Stimulated activated CD8-positive, alpha-beta memory T cell treated with anti-CD3 and anti-CD28 coated beads, Interleukin-12 subunit alpha, Interleukin-12 subunit beta, amount 100 ng/mL, for 24 hours (primary cell): ENCODE results near the gene HIBADH.
"Not testable (repeated sequence)": the region's sequence is repeated elsewhere in the genome, so short reads cannot be mapped to it uniquely, and the experiment has no call there.

Experiments
- DNase-seq: peaks from one replicate; pipeline ENCODE4 v3.0.0-alpha.2; 2020; ENCODE audit errors: extremely low read depth

HIBADH gene

GRCh38 chr7:27548304-27548703 lies 114.4 kb downstream of the HIBADH start:
- no peak for DNase-seq

GRCh38 chr7:27547401-27547800 lies 115.3 kb downstream of the HIBADH start:
- no peak for DNase-seq

DNA sequence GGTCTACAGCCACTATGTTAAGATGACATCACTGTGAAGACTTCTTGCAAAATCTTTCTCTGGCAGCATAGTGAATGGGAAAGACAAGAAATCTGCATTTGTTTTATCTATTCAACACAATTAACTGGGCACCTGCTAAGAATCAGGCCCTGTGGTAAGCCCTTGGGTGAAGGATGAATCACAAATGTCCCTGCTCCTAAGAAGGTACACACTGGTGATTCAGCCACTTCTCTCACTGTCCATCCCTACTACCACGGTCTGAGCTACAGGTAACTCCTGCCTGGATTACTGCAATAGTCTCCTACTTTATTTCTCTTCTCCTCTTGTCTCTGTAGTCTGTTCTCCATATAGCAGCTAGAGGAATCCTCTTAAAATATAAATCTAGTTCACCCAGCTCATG lies 116.1 kb downstream of the HIBADH start:
- no peak for DNase-seq

- DNase-seq, result no peak
These were observed 126.9 kb downstream of the HIBADH start for GRCh38 chr7:27535795-27536194.

DNA sequence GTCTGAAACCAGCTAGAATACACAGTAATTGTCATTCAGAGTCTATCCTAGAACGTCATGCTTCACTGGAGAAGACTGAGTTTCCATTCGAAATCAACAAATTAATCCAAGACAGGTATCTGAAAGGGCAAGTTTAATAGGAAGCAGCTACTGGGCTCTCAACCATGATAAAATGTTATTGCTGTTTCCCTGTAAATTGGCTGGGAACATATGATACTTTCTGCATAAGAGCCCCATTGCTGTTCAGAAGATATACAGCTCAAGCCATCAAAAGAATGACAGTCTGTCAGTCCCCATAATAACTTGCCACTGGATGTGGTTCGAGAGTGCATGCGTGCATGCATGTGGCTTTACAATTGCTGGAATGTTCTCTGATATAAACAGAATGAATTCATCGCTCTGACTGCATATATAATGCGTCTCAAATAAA lies 129.0 kb downstream of the HIBADH start:
- no peak for DNase-seq

- no peak for DNase-seq
These were observed 130.4 kb downstream of the HIBADH start for GRCh38 chr7:27532314-27532713.

- no peak for DNase-seq
These were observed 135.4 kb downstream of the HIBADH start for GRCh38 chr7:27527348-27527714.

GRCh38 chr7:27526611-27527347 lies 135.9 kb downstream of the HIBADH start:
- no peak for DNase-seq

GRCh38 chr7:27526131-27526530 lies 136.6 kb downstream of the HIBADH start:
- DNase-seq, result no peak

- no peak for DNase-seq
These were observed 139.4 kb downstream of the HIBADH start for GRCh38 chr7:27523321-27523720.

- DNase-seq, result no peak
These were observed 140.1 kb downstream of the HIBADH start for GRCh38 chr7:27522566-27522965.

- DNase-seq, result no peak
These were observed 141.6 kb downstream of the HIBADH start for GRCh38 chr7:27520815-27521790.

DNA sequence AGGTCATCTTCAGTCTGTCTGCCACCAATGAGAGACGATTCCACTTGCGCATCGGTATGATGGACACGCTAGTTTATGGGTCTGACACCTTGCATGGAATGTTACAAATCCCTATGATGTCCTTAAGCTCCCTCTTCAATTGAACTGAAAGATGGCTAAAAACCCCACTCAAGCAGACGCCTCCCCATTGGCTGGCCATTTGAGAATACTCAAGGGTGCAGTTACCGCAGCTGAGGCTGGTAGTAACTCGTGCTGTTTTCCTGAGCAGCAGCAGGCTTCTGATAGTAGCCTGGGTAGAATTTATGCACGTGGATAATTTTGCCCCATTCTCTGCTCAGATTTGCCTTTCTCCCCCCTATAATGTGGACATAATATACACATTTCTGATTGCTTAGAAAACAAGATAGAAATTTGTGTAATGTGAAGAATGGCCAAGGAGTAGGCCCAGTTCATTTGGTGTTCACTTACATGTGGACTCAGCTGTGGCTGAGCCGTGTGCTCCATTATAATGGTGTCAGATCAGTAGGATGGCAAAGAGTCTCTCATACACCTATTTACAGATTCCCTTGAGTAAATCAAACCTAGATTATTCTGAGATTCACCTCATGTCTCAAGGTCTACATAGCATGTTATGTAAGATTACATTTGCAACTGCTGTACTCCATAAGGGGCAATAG lies 142.8 kb downstream of the HIBADH start:
- no peak for DNase-seq

GRCh38 chr7:27518561-27519350 lies 143.9 kb downstream of the HIBADH start:
- no peak for DNase-seq

GRCh38 chr7:27516421-27516820 lies 146.3 kb downstream of the HIBADH start:
- DNase-seq, result no peak

DNA sequence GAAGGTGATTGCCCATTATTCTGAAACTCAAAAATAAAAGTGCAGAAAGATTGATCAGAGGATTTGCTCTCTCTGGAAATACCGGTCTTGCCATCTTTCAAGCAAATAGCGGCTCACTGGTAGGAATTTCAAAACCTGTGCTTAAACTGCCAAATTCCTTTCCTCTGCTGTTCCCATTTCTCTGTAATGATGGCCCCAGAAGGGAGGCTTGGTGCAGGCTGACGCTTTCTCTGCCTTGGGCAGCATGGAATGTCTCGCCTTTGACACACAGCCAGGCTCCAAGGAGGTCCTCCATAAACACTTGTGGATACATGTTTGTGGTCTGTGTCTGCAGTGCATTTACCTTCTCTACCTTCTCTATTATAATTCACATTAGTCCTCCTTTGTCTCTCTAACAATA lies 146.8 kb downstream of the HIBADH start:
- no peak for DNase-seq

GRCh38 chr7:27514861-27515260 lies 147.8 kb downstream of the HIBADH start:
- DNase-seq, result no peak

DNA sequence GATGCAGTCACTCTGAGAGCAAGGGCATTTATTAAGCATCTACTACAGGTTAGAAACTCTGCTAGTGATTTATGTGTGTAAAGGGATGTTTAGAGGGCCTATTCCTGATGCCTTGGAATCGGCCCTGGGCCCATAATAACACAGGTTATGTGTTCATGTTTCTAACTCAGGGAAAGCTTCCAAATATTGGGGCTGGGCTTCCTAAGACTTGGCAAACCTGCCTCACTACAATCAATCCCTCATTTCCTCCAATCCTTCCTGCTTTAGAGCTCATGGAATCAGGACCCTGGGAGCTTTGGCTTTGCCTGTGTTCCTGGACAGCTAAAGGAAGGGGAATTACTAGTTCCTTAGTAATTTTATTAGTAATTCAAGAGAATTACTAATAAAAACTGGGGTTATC lies 148.8 kb downstream of the HIBADH start:
- no peak for DNase-seq

DNA sequence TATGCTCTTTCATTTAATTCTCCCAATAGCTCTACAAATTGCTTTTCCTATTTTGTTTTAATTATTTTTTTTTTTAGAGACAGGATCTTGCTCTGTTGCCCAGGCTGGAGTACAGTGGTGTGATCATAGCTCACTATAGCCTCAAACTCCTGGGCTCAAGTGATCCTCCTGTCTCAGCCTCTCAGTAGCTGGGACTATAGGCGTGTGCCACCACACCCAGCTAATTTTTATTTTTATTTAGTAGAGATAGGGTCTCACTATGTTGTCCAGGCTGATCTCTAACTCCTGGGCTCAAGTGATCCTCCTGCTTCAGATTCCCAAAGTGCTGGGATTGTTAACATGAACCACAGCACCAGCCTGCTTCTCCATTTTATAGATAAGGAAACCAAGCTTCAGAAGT lies 151.3 kb downstream of the HIBADH start:
- DNase-seq, result not testable (repeated sequence)

- DNase-seq, result no peak
These were observed 152.1 kb downstream of the HIBADH start for GRCh38 chr7:27510541-27510940.

DNA sequence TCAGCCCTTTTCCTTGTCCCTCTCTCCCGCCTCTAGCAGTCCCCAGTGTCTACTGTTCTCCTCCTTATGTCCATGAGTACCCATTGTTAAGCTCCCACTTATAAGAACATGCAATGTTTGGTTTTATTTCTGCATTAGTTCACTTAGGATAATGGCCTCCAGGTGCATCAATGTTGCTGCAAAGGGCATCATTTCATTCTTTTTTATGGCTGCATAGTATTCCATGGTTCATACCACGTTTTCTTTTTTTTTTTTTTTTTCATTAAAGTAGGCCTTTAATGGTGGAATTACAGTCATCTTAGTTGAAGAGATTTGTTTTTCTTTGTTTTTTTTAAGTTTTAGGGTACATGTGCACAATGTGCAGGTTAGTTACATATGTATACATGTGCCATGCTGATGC lies 160.8 kb downstream of the HIBADH start:
- not testable (repeated sequence) for DNase-seq

GRCh38 chr7:27501001-27501400 lies 161.7 kb downstream of the HIBADH start:
- no peak for DNase-seq
